GM12865 (cell line): ENCODE results near the gene SLC12A8.

Source experiments
- DNase-seq: peaks from one replicate; pipeline ENCODE4 v3.0.0; 2010; ENCODE audit warnings: low read depth
- H3K4me3 ChIP-seq: 2 replicates; pipeline ENCODE4 v1.5.1; 2011; ENCODE audit warnings: mild to moderate bottlenecking, low read depth, low read length, control low read depth
- TF ChIP-seq, protein P1 (sequence below): IDR thresholded peaks from 2 replicates; pipeline ENCODE4 v1.5.1; 2011; ENCODE audit warnings: low read length, control low read depth, low read depth, inconsistent platforms; ENCODE audit not compliant: insufficient read depth; ENCODE audit errors: missing control alignments

SLC12A8 gene

DNA sequence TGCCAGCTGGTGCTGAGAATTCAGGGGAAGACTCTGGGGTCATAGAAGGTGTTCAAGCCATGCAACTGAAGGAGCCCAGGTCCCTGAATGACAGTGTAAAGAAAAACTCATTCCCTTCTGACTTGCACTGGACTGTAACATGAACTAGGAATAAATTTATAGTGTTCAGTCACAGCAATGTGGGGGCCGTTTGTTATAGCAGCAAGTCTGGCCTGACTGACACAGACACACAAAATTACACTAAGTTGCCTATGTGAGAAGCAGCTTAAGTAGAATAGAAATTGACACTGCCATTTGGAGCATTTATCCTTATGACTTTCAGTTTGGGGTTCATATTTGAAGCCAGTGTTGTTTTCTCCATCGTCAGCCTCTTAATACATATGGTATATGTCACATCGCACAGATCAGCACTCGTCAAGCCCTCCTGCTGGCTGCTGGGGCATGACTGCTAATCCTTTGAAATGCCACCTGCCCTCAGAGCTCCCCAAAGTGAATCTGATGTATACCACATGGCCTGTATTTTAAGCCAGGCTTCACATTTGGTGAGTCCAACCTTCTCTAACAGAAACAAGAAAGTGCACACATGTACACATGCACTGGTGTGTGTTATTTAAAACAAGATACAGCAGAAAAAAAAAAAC lies 139.7 kb downstream of the SLC12A8 start:
- no peak overlapping the region for H3K4me3 ChIP-seq
- DNase-seq = no peak
- TF ChIP-seq, protein P1, sequence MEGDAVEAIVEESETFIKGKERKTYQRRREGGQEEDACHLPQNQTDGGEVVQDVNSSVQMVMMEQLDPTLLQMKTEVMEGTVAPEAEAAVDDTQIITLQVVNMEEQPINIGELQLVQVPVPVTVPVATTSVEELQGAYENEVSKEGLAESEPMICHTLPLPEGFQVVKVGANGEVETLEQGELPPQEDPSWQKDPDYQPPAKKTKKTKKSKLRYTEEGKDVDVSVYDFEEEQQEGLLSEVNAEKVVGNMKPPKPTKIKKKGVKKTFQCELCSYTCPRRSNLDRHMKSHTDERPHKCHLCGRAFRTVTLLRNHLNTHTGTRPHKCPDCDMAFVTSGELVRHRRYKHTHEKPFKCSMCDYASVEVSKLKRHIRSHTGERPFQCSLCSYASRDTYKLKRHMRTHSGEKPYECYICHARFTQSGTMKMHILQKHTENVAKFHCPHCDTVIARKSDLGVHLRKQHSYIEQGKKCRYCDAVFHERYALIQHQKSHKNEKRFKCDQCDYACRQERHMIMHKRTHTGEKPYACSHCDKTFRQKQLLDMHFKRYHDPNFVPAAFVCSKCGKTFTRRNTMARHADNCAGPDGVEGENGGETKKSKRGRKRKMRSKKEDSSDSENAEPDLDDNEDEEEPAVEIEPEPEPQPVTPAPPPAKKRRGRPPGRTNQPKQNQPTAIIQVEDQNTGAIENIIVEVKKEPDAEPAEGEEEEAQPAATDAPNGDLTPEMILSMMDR = no peak

DNA sequence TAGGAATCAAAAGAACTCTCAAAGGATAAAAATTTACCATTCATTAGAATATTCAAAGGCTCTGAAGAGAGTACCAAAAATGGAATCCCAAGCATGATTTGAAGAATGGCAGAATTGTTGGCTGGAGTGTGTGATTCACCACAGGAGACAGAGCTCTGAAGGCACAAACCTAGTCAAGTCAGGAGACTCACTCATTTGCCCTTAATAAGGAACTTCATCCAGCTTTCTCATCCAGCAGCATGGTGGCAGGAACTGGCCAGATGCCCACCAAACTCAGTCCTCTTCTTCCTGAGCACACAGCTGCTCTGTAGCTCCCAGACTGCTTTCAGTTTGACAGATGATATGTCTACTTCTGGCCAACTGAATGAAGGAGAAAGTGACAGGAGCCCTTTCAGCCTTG lies 140.2 kb downstream of the SLC12A8 start:
- TF ChIP-seq, protein P1 = no peak
- no peak for DNase-seq
- H3K4me3 ChIP-seq = no peak overlapping the region

DNA sequence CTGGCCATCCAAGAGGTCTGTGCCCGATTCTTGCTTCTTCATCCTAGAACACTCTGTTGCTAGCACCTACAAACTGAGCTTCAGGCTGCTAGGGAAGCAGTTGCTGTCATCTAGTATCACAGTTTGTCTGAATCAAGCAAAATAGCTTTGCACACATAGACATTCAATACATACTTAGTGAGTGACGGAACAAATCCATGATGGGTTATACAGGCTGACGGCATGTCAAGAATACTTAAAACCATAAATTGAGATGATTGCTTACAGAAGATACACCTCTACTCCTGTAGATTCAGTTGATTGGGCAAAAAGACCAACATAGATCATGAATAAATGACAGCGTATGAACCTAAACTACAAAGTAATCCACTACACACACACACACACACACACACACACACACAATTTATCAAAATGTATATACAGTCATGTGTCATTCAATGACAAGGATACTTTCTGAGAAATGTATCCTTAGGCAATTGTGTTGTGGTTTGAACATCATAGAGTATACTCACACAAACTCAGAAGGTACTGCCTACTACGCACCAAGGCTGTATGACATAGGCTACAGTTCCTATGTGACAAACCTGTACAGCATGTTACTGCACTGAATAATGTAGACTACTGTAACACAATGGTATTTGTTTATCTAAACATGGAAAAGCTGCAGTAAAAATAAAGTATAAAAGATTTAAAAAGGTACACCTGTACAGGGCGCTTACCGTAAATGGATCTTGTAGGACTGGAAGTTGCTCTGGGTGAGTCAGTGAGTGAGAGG lies 142.4 kb downstream of the SLC12A8 start:
- H3K4me3 ChIP-seq = no peak overlapping the region
- TF ChIP-seq, protein P1 = no peak
- no peak for DNase-seq

- no peak overlapping the region for H3K4me3 ChIP-seq
- TF ChIP-seq, protein P1 = no peak
- DNase-seq = no peak
Observed at GRCh38 chr3:125069452-125069851, 143.1 kb downstream of the SLC12A8 start.

DNA sequence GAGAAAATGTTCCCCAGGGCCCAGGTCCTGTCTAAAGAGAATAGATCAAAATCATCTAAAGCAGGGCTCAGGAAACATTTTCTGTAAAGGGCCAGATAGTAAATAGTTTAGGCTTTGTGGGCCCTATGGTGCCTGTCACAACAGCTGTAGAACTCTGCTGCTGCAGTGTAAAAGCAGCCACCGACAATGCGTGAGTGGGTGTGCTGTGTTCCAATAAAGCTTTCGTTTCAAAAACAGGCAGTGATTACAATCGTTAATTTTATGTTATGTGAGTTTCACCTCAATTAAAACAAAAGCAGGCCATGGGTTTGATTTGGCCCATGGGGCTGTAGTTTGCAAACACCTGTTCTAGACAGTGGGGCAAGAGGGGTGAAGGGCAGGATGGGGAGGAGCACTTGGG lies 144.3 kb downstream of the SLC12A8 start:
- DNase-seq = no peak
- TF ChIP-seq, protein P1 = no peak
- no peak overlapping the region for H3K4me3 ChIP-seq

- TF ChIP-seq, protein P1 = no peak
- DNase-seq = no peak
- no peak overlapping the region for H3K4me3 ChIP-seq
Observed at GRCh38 chr3:125067225-125067624, 145.3 kb downstream of the SLC12A8 start.
